ENCODE measurements around the gene CD300C. TPM values are rescaled to one million over a fixed set of nuclear protein-coding genes. Genes with fewer than 3 reads are reported as not detected.

CD300C gene
- not detected in 2 replicates for total RNA-seq (ENCODE audit: low replicate concordance)

DNA sequence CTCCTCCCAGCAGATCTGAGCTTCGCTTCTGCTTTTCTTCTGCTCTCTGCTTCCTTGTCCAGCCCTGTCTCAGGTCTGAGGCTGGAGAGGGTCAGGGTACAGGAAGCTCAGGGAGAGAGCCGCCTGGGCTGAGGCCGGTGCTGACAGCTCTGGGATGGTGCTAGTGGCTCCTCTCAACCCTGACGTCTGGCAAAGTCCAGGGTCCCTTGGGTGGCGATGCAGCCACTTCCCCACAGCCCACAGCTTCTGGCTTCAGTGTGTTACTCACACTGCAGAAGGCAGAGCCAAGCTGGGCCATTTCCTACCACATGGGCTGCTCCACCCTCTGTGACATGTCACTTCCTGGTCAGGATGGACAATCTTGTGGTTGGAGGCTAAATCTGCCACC, at the start of gene CD300C:
Gene CD300C (minus strand): TSS at position 273 of the 388 bp plus-strand sequence. CDS start 333 bp downstream, outside the sequence.

DNA sequence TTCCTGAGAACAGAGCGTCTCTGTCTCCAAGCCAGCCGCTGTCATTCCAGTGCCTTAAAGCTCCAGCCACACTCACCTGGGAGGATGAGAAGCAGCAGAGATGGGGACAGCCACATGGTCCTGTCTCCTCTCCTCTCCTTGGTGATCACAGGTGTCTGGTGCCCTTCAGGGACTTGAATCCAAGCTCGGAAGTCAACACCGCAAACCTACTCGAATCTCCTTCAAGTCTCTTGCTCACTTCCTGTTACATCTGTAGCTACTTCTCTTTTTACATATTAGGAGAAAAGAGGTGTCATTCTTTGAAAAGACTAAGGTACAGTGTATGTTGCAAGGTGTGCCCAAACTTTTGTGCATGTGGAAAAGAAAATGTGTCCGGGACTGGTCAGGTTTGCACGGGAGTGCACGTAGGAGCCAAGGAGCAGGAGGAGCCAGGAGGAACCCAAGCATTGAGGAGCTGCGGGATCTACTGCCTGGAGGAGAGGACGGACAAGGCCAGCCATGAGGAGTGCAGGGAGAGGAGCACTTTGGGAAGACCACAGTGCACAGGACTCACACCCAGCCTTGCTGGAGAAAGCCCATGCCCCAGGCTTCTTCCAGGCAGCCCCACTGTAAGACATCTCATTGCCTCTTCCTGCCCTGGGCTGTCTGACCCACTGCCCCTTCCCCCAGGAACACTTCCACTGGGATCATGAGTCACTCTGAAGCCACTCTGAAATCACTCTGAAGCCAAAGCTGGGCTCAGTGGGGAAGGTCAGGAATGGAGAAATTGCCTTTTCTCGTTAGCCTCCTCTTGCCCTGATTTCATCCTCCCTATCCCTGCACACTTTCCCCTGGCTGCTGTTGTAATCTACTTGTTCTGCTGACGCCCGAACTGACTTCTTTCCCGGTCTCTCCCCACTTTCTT, 46.4 kb upstream of the CD300C start, which contains the start of gene CD300LD:
Gene CD300LD (minus strand): TSS at position 197 of the 904 bp plus-strand sequence. CDS start 81 bp downstream, at position 116.

DNA sequence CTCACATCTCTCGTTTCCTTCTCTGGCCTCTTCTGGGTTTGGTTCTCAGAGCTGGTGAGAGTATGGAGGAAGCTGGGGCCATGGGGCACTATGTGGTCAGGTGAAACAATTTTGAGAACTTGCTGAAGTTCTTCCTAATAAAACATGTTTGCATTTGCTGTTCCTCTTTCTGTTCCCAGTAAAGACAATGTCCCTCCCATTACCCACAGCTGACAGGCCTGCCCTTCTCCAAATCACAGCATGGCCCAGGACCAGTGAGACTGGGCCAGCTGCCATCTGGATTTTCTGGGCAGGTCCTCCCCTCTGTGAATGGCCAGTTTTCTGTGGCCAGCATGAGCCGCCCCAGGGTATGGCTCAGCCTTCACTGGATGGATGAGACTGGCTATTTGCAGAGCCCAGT, 21.5 kb upstream of the CD300C start, which contains the start of gene CD300H:
Gene CD300H (minus strand): TSS at position 113 of the 400 bp plus-strand sequence.

DNA sequence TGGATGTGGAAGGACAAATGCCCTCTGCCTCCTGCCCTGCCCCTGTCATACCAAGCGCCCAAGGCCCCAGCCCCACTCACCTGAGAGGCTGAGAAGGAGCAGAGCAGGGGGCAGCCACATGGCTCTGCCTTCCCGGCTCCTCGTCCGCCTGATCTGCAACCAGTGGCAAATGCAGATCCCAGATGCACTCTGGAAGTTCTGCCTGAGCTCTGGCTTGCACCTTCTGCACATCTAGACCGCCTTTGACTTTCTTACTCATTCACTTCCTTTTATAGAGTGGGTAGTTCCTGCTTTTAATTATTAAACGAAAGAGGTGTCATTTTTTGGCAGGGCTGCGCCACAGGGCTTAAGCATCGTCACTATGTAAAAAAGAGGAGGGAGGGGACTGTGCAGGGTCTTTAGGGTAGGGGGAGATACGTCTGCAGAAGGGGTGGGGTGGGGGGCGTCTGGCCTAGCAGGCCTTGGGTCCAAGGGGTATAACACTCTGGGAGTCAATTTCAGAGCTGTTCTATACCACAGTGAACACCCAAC, 14.6 kb downstream of the CD300C start, which contains the start of gene CD300LB:
Gene CD300LB (minus strand): TSS at position 245 of the 531 bp plus-strand sequence. CDS start 125 bp downstream, at position 120.

Other genes with a start within 250 kb of the CD300C start
- 1.1 TPM in 1 of 2 replicates, not detected in the other for gene KIF19, start 219.9 kb downstream of the CD300C start, total RNA-seq (ENCODE audit: low replicate concordance)
- not detected in 2 replicates for gene BTBD17, start 184.2 kb downstream of the CD300C start, total RNA-seq (ENCODE audit: low replicate concordance)
- not detected in 2 replicates for gene GPR142, start 178.6 kb downstream of the CD300C start, total RNA-seq (ENCODE audit: low replicate concordance)
- gene GPRC5C, start 114.0 kb downstream of the CD300C start, total RNA-seq (ENCODE audit: low replicate concordance), result 9.4 and 9.7 TPM in 2 replicates
- gene CD300A, start 79.5 kb downstream of the CD300C start, total RNA-seq (ENCODE audit: low replicate concordance), result not detected in 2 replicates
- not detected in 2 replicates for gene CD300LB, start 14.6 kb downstream of the CD300C start, total RNA-seq (ENCODE audit: low replicate concordance)
- not detected in 2 replicates for gene CD300H, start 21.4 kb upstream of the CD300C start, total RNA-seq (ENCODE audit: low replicate concordance)
- gene CD300LD, start 46.2 kb upstream of the CD300C start, total RNA-seq (ENCODE audit: low replicate concordance), result not detected in 2 replicates
- gene CD300E, start 77.6 kb upstream of the CD300C start, total RNA-seq (ENCODE audit: low replicate concordance), result not detected in 2 replicates
- gene CD300LF, start 166.8 kb upstream of the CD300C start, total RNA-seq (ENCODE audit: low replicate concordance), result not detected in 2 replicates
- gene RAB37, start 191.1 kb upstream of the CD300C start, total RNA-seq (ENCODE audit: low replicate concordance), result 0.15 TPM in 1 of 2 replicates, not detected in the other
- 2.8 and 10.4 TPM in 2 replicates for gene NHERF1, start 202.5 kb upstream of the CD300C start, total RNA-seq (ENCODE audit: low replicate concordance)
- 46.3 and 62.8 TPM in 2 replicates for gene NAT9, start 230.2 kb upstream of the CD300C start, total RNA-seq (ENCODE audit: low replicate concordance)

All from smooth muscle cell of the coronary artery (primary cell).